NCI-H1105 (cell line): ENCODE results near the gene SFRP5.

Source experiments
- DNase-seq: peaks from one replicate; lab custom pipeline; 2025; lab: John Stamatoyannopoulos, UW

SFRP5 gene

GRCh38 chr10:97764519-97764931 lies 7.3 kb downstream of the SFRP5 start:
- DNase-seq = no peak

DNA sequence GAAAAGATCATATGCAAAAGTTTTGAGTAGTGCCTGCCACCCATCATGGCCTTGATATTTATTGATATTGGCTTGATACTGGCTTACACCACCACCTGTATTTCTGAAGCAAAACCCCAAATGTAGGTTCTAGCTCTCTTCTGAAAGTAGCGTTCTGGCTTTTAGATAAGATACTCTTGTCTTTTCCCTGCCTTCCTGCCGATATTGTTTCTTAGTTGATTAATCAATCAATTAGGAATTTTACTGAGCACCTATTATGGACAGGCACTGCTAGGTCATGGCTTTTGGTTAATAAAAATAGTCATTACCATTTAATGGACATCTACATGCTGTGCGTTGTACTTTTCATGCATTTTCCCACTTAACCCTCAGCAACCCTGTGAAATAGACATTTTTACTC lies 7.9 kb downstream of the SFRP5 start:
- DNase-seq = no peak

DNA sequence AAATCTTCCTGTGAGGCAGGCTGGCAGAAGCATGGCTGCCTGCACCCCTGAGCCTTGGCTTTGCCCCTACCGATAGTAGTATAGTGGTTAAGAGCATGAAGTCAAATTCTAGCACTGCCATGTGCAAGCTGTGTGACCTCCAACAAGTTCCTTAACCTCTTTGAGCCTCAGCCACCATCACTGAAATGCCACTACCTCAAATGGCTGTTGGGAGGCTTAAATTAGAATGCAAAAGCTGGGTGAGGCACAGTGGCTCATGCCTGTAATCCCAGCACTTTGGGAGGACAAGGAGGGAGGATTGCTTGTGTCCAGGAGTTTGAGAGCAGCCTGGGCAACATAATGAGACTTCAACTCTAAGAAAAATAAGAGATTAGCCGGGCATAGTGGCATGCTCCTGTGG lies 8.4 kb downstream of the SFRP5 start:
- DNase-seq = no peak

DNA sequence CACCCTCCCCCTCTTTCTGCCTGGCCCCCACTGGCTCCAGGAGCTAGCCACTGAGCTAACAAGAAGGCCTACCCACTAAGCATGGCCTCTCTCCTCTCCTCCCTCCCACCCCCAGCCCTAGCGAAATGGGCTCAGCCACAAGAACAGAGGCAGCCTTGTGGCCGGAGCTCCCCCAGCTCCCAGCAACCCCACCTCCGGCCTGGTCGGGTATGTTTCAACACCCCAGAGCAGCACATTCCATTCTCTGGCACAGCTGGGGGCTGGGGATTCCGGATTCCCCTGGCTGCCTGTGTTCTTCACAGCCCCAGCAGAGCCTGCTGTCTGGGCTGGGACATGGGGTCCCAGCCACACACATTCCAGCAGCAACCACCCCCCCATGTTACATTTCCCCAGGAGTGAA lies 9.0 kb downstream of the SFRP5 start:
- DNase-seq = no peak

GRCh38 chr10:97762056-97762455 lies 9.7 kb downstream of the SFRP5 start:
- DNase-seq = no peak

- no peak for DNase-seq
These were observed 10.4 kb downstream of the SFRP5 start for GRCh38 chr10:97761331-97761865.

DNA sequence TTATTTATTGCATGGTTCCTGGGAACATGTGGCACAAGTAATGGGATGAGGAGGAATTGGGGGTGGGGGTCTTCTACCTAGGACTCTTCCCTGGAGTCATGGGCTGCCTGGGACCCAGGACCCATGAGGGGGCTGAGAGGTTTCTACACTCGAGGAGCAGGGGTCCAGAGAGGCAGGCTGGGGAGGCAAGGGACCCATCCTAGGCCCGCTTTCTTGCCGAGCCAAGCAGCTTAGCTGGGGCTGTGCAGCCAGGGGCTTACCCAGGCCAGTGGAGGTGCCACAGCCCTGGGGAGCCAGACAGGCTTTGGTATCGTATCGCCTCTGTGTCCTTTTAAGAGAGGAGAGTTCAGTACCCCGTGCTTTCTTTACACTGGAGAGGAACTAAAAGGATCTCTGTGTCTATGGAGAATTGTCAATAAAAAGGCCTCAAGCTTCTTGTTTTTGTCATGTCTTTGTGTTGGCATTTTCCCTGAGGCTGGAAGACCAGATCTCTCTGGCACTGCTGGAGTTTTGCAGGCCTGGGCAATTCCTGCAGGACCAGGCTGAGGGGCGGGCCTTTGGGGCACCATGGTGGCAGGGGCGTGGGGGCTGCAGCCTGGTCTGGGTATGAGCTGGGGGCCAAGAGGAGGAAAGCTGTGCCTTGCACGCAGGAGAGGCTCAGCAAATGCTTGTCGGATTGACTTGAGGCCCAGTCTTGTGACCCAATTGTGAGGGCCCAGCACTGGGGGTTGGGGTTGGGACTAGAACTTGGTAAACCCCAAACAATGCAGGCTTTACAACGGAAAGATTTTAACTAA lies 11.1 kb downstream of the SFRP5 start:
- DNase-seq = no peak

- DNase-seq = no peak
These were observed 11.9 kb downstream of the SFRP5 start for GRCh38 chr10:97759946-97760345.

- DNase-seq = no peak
These were observed 12.5 kb downstream of the SFRP5 start for GRCh38 chr10:97759158-97759887.

GRCh38 chr10:97757471-97757870 lies 14.3 kb downstream of the SFRP5 start:
- no peak for DNase-seq

DNA sequence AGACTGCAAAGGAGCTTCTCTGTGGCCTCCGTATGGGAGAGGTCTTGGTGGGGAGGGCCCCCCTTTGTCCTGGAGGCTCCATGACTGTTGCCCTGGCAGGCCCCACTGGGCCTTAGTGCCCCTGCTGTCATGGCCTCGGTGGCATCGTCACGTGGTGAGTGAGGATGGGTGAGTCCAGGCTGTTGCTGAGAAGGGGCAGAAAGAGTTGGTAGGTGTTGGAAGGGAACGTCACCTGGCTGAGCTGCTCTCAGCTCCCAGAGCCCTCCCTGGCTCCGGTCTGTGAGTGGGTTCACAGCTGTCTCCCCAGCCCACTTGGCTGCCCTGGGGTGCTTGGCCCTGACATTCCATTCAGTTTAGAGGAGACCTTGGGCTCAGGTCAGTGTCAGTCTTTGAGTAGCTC lies 16.1 kb downstream of the SFRP5 start:
- DNase-seq = no peak

DNA sequence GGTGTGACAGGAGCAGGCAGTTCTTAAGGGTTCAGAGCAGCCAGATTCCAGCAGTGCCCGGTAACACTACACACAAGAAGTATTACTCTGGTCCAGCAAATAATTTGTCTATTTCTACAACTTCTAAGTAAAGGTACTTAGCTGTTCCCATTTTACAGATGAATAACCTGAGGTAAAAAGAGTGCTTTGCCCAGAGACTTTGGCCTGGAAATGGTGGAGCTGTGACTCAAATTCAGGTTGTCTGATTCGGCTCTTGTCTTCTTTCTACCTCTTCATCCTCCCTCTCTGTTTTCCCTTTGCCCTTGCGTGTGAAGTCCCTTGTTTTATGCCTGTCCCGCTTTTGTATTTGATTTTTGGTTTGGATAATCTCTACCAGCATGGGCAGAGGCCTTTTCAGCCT lies 17.1 kb downstream of the SFRP5 start:
- DNase-seq = no peak

DNA sequence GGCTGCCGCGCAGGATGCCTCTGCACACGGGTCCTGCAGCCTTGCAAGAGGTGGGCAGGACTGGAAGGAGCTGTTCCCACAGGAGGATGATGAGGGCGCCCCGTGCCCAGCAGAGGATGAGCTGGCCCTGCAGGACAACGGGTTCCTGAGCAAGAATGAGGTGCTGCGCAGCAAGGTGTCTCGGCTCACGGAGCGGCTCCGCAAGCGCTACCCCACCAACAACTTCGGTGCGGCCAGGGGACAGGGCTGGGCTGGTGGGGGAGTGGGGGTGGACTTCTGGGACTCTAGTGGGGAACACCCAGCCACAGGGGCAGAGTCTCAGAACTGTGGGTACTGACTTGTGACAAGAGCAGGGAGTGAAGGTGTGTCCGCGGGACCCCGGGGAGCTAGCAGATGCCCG lies 18.8 kb downstream of the SFRP5 start:
- DNase-seq = no peak

DNA sequence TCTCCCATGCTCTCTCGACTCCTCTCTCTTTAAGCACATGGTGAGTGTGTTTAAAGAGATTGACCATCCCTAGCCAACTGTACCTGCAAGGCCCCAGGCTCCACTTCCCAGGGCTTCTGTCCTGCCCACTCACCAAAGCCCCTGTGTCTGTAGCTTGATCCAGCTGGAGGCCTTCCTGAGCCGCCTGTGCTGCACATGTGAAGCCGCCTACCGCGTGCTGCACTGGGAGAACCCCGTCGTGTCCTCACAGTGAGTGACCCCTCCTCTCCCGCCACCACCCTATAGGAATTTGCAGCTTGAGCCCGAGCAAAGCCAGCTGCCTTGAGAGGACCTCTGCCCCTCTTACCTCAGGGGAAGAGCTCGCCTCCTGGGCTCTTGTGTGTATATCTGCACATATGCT lies 23.7 kb downstream of the SFRP5 start:
- no peak for DNase-seq

DNA sequence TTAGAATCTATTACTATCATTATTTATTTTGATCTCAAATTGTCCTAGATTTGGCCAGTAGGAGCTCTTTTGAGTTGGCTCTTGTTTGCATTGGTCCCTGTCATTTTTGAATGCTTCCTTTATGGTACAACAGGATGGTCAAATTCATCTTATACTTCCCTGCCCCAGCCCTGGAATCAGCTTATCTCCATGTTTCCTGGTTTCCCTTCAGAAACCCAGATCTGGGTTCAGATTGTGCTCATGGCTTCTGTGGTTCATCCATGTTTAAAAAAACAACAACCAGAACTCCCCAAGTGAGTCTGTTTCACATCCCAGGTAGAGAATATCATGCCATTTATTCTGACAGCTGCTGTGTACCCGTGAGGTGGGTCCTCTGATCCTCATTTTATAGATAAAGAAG lies 24.2 kb downstream of the SFRP5 start:
- no peak for DNase-seq

- DNase-seq = no peak
These were observed 27.3 kb downstream of the SFRP5 start for GRCh38 chr10:97744405-97745035.

DNA sequence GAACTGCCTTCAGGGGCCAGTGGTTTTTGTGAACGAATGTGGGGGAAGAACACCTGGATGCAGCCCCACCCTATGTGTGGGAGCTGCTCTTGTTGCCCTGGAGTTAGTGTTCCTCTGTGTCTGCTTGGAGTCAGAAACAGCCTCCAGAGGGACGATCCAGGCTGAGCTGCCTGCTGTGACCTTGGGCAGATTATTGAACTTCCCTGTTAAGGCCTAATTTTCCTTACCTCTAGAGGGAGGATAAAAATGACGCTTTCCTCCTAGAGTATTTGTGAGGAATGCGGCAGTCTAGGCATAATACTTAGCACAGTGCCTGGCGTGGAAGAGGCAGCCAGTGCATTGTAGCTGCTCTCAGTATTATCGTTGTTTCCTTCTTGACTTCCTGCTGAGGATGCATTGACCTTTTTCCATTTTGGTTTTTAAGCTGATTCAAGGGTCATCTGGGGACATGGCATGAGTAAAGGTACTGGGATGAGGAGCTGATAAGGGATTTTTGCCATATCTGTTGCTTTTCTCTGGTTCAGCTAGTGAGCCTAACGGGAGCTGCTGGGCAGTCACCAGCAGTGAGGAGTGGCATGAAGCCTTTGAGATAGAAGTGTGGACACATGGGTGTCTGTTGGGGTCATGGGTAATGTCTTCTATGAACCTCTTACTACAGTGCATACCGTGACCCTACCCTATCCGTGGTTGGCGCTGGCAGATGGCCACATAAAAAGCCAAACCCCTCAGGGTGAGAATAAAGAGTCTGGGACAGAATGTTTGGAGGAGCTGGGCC lies 28.4 kb downstream of the SFRP5 start:
- DNase-seq = no peak

DNA sequence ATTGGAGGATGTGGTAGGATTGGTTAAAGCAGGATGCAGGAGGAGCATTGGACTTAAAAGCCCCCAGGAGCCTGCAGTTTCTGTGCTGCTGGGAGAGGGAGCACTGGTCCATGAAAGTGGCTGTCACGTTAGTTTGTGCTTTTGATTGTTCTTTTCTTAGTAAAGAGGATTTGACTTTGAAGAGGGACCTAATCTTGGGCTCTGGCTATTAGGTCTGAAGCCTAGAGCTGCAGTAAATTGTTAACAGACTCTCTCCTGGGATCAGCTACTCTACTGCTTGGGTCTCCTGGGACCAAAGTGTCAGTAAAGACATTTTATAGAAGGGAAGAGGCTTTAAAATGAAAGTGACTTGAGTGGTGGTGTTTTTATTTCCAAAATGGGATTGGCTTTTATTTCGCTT lies 31.2 kb downstream of the SFRP5 start:
- no peak for DNase-seq

- no peak for DNase-seq
These were observed 33.2 kb downstream of the SFRP5 start for GRCh38 chr10:97738616-97739015.

DNA sequence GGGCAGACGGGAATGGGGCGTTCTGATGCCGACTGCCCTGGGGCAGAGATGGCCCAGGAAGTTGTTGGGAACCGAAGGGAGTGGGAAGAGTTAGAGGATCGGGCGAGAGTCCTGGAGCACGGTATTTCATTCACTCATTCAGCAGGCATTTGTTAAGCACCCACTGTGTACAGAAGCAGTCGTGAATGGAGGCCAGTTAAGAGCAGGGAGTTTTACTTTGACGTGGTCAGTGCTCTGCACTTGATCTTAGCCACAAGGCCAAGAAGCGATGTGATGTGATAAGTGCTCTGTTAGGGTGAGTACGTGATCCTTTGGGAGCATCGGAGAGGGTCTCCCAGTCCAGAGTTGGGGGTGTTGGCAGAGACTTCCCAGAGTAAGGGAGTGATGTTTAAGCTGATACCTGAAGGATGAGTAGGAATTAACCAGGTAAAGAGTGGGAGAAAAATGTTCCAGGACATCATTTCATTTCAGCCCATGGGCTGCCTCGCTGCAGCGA lies 34.0 kb downstream of the SFRP5 start:
- DNase-seq = no peak

- DNase-seq = peak; percentile 78
These were observed 34.7 kb downstream of the SFRP5 start, which contains the start of gene ZFYVE27 for GRCh38 chr10:97736902-97737769. Gene ZFYVE27 (plus strand): TSS chr10:97737128. CDS start chr10:97738478, 1,350 bp downstream.
